ENCODE results near the gene SP1.
"Not testable (repeated sequence)": the region's sequence is repeated elsewhere in the genome, so short reads cannot be mapped to it uniquely, and the experiment has no call there.

Gene SP1

DNA sequence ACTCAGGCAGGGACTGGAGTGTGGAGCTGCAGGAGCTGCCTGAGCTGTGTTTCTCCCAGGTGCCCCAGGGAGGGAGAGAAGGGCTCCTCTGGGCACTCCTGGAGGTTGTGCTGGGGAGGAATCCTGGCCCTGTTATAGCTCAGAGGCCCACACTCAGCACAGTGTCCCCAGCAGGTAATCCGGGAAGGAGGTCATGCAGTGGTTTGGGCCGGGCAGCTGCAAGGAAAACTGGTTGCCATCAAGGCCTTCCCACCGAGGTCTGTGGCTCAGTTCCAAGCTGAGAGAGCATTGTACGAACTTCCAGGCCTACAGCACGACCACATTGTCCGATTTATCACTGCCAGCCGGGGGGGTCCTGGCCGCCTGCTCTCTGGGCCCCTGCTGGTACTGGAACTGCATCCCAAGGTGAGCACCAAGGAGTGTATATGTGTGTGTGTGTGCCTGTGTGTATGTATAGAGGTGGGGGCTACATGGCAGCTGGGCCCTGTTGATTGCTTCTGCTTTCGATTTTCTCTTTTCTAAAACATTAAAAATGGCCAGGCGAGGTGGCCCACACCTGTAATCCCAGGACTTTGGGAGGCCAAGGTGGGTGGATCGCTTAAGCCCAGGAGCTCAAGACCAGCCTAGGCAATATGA lies 45.7 kb downstream of the SP1 start:
- no peaks in the 10 kb centered on the region for H3K36me3 ChIP-seq (ENCODE audit: control insufficient read depth, insufficient read depth, low read length)
- H3K4me3 ChIP-seq (ENCODE audit: extremely low read depth, insufficient read depth, low read length, poor library complexity, severe bottlenecking) = no peak overlapping the region
- H3K27ac ChIP-seq (ENCODE audit: low read depth, low read length, severe bottlenecking) = no peak overlapping the region
- H3K4me1 ChIP-seq (ENCODE audit: control insufficient read depth, insufficient read depth, low read length, poor library complexity, severe bottlenecking) = peaks cover 25% of the 10 kb centered on the region
- H3K9me3 ChIP-seq (ENCODE audit: control insufficient read depth, low read length) = no peaks in the 10 kb centered on the region
- WGBS, 2 experiments (ENCODE audit: insufficient coverage in 2 of 2) = 83 to 92% methylated on average over 10 to 11 of the region's 11 CpGs

- H3K27ac ChIP-seq (ENCODE audit: low read depth, low read length, severe bottlenecking) = no peak overlapping the region
- 90 to 99% methylated on average over 6 to 7 of the region's 7 CpGs for WGBS, 2 experiments (ENCODE audit: insufficient coverage in 2 of 2)
- H3K4me3 ChIP-seq (ENCODE audit: extremely low read depth, insufficient read depth, low read length, poor library complexity, severe bottlenecking) = no peak overlapping the region
- no peaks in the 10 kb centered on the region for H3K9me3 ChIP-seq (ENCODE audit: control insufficient read depth, low read length)
- no peaks in the 10 kb centered on the region for H3K36me3 ChIP-seq (ENCODE audit: control insufficient read depth, insufficient read depth, low read length)
- peaks cover 30% of the 10 kb centered on the region for H3K4me1 ChIP-seq (ENCODE audit: control insufficient read depth, insufficient read depth, low read length, poor library complexity, severe bottlenecking)
Measured at GRCh38 chr12:53427905-53428594, 48.1 kb downstream of the SP1 start.

GRCh38 chr12:53428741-53429140 lies 48.8 kb downstream of the SP1 start:
- Histone ChIP-seq H3K9me3 (ENCODE audit: control insufficient read depth, low read length) (no peaks in the 10 kb centered on the region), H3K27ac (ENCODE audit: low read depth, low read length, severe bottlenecking) (no peak overlapping the region), H3K36me3 (ENCODE audit: control insufficient read depth, insufficient read depth, low read length) (no peaks in the 10 kb centered on the region), H3K4me1 (ENCODE audit: control insufficient read depth, insufficient read depth, low read length, poor library complexity, severe bottlenecking) (peaks cover 24% of the 10 kb centered on the region), H3K4me3 (ENCODE audit: extremely low read depth, insufficient read depth, low read length, poor library complexity, severe bottlenecking) (no peak overlapping the region)
- WGBS, 2 experiments (ENCODE audit: insufficient coverage in 2 of 2) = 69 to 100% methylated on average over 5 of the region's 7 CpGs

DNA sequence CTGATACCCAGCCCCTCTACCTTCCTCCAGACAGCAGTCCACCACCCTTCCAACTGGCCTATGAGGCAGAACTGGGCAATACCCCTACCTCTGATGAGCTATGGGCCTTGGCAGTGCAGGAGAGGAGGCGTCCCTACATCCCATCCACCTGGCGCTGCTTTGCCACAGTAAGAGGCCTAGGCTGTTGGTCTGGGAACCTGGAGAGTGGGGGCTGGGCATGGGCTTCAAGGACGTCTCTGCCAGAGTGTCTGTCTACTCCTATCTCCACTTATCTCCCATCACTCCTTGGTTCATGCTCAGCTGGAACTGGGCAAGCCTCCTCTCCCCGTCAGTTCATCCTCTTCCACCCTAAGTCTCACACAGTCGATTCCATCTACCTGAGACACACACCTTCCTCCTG lies 50.1 kb downstream of the SP1 start:
- H3K4me1 ChIP-seq (ENCODE audit: control insufficient read depth, insufficient read depth, low read length, poor library complexity, severe bottlenecking) = peaks cover 17% of the 10 kb centered on the region
- H3K27ac ChIP-seq (ENCODE audit: low read depth, low read length, severe bottlenecking) = no peak overlapping the region
- no peaks in the 10 kb centered on the region for H3K9me3 ChIP-seq (ENCODE audit: control insufficient read depth, low read length)
- no peak overlapping the region for H3K4me3 ChIP-seq (ENCODE audit: extremely low read depth, insufficient read depth, low read length, poor library complexity, severe bottlenecking)
- WGBS, 2 experiments (ENCODE audit: insufficient coverage in 2 of 2) = 88 to 90% methylated on average over 2 to 5 of the region's 5 CpGs
- H3K36me3 ChIP-seq (ENCODE audit: control insufficient read depth, insufficient read depth, low read length) = no peaks in the 10 kb centered on the region

DNA sequence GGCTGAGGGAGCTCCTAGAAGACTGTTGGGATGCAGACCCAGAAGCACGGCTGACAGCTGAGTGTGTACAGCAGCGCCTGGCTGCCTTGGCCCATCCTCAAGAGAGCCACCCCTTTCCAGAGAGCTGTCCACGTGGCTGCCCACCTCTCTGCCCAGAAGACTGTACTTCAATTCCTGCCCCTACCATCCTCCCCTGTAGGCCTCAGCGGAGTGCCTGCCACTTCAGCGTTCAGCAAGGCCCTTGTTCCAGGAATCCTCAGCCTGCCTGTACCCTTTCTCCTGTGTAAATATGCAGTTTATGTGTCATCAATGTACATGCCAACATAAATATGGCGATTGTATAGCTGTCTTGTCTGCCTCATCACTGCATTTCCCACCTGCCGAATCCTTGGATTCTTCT lies 51.2 kb downstream of the SP1 start:
- Histone ChIP-seq H3K27ac (ENCODE audit: low read depth, low read length, severe bottlenecking) (no peak overlapping the region), H3K4me3 (ENCODE audit: extremely low read depth, insufficient read depth, low read length, poor library complexity, severe bottlenecking) (no peak overlapping the region), H3K9me3 (ENCODE audit: control insufficient read depth, low read length) (no peaks in the 10 kb centered on the region), H3K36me3 (ENCODE audit: control insufficient read depth, insufficient read depth, low read length) (no peaks in the 10 kb centered on the region), H3K4me1 (ENCODE audit: control insufficient read depth, insufficient read depth, low read length, poor library complexity, severe bottlenecking) (peaks cover 13% of the 10 kb centered on the region)
- WGBS, 2 experiments (ENCODE audit: insufficient coverage in 2 of 2) = 85 to 86% methylated on average over 5 to 7 of the region's 7 CpGs

DNA sequence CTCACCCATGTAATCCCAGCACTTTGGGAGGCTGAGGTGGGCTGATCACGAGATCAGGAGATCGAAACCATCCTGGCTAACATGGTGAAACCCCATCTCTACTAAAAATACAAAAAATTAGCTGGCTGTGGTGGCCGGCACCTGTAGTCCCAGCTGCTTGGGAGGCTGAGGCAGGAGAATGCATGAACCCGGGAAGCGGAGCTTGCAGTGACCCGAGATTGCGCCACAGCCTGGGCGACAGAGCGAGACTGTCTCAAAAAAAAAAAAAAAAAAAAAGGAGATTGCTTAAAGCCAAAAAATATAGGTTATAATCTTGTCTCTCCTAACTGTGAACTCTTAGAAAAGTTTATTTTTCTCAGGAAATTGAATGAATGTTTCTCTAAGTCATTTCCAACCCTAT lies 55.4 kb downstream of the SP1 start:
- not testable (repeated sequence) for H3K9me3 ChIP-seq (ENCODE audit: control insufficient read depth, low read length); H3K4me1 ChIP-seq (ENCODE audit: control insufficient read depth, insufficient read depth, low read length, poor library complexity, severe bottlenecking); H3K27ac ChIP-seq (ENCODE audit: low read depth, low read length, severe bottlenecking); H3K36me3 ChIP-seq (ENCODE audit: control insufficient read depth, insufficient read depth, low read length); H3K4me3 ChIP-seq (ENCODE audit: extremely low read depth, insufficient read depth, low read length, poor library complexity, severe bottlenecking)
- WGBS, 2 experiments (ENCODE audit: insufficient coverage in 2 of 2) = 92 to 98% methylated on average over 5 to 6 of the region's 9 CpGs

DNA sequence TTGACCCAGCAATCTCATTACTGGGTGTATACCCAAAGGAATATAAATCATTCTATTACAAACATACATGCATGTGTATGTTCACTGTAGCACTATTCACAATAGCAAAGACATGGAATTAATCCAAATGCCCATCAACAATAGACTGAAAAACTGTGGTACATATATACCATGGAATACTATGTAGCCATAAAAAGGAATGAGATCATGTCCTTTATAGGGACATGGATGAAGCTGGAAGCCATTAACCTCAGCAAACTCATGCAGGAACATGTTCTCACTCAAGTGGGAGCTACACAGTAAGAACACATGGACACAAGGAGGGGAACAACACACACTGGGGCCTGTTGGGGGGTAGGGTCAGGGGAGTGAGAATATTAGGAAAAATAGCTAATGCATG lies 59.6 kb downstream of the SP1 start:
- peaks cover 19% of the 10 kb centered on the region for H3K36me3 ChIP-seq (ENCODE audit: control insufficient read depth, insufficient read depth, low read length)
- H3K4me1 ChIP-seq (ENCODE audit: control insufficient read depth, insufficient read depth, low read length, poor library complexity, severe bottlenecking); H3K27ac ChIP-seq (ENCODE audit: low read depth, low read length, severe bottlenecking); H3K4me3 ChIP-seq (ENCODE audit: extremely low read depth, insufficient read depth, low read length, poor library complexity, severe bottlenecking); H3K9me3 ChIP-seq (ENCODE audit: control insufficient read depth, low read length): not testable (repeated sequence)

DNA sequence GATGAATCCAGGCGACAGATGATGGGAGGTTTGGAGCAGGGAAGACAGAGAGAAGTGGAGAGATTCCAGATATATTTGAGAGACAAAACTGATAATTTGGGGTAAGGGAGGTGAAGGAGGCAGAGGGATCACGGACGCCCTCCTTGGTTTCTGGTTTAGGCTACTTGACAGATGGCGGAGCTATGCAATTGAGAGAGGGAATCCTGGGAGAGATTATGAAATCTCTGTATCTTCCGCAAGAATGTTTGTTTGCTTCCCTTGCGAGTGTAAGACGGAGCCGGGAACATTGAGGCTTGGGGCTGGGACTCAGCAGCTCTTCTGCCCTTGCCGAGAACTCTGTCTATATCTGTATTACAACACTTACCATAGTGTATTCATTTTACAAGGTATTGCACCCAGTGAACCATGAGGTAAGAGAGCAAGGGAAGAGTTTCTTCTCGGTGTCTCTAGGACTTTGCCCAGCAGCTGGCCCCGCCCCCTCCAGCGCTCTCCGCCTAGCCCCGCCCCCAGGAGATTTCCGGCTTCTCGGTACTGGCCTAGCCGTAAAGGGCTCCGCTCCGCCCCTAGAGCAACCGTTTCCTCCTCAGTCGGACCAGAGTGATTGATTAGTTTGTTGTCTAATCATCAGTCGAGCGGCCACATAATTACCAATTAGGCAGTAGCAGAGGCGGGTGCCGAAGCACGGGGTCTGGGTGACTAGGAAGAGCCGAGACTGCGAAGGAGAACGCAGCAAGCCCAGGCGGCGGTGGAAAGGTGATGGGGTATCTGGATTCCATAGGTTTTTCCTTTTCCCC lies 61.3 kb downstream of the SP1 start, which contains the start of gene PRR13:
Gene PRR13 (plus strand): TSS at position 695 of the 794 bp plus-strand sequence. CDS start 981 bp downstream, outside the sequence.
- Histone ChIP-seq H3K9me3 (ENCODE audit: control insufficient read depth, low read length) (no peaks in the 10 kb centered on the region), H3K4me1 (ENCODE audit: control insufficient read depth, insufficient read depth, low read length, poor library complexity, severe bottlenecking) (peaks cover 8% of the 10 kb centered on the region), H3K36me3 (ENCODE audit: control insufficient read depth, insufficient read depth, low read length) (peaks cover 29% of the 10 kb centered on the region), H3K27ac (ENCODE audit: low read depth, low read length, severe bottlenecking) (peak within 1 kb of the TSS; percentile 63), H3K4me3 (ENCODE audit: extremely low read depth, insufficient read depth, low read length, poor library complexity, severe bottlenecking) (peak within 1 kb of the TSS; percentile 83)
- WGBS, 2 experiments (ENCODE audit: insufficient coverage in 2 of 2) = 6 to 23% methylated on average over 16 to 21 of the region's 31 CpGs

DNA sequence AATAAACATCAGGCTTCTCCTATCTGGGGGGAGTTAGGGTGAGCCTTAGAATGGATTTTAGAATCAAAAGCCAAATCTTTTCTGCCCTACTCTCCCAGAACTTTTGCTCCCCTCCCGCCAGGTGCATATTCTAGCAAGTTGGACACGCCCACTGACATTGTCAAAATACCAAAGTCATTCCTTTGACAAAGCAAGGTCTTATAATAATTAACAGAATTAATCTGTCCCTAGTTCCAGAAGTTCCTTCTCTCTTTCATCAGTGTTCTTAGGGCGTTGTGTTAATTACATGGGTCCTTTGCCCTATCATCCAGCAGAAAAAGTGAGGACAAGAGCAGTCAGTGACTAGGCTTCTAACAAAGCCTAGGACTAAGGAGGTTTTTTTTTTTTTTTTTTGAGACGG lies 64.0 kb downstream of the SP1 start:
- Histone ChIP-seq H3K27ac (ENCODE audit: low read depth, low read length, severe bottlenecking) (no peak overlapping the region), H3K36me3 (ENCODE audit: control insufficient read depth, insufficient read depth, low read length) (peaks cover 41% of the 10 kb centered on the region), H3K4me1 (ENCODE audit: control insufficient read depth, insufficient read depth, low read length, poor library complexity, severe bottlenecking) (peaks cover 8% of the 10 kb centered on the region), H3K9me3 (ENCODE audit: control insufficient read depth, low read length) (no peaks in the 10 kb centered on the region), H3K4me3 (ENCODE audit: extremely low read depth, insufficient read depth, low read length, poor library complexity, severe bottlenecking) (no peak overlapping the region)
- 95 to 100% methylated on average over 2 of the region's 4 CpGs for WGBS, 2 experiments (ENCODE audit: insufficient coverage in 2 of 2)

DNA sequence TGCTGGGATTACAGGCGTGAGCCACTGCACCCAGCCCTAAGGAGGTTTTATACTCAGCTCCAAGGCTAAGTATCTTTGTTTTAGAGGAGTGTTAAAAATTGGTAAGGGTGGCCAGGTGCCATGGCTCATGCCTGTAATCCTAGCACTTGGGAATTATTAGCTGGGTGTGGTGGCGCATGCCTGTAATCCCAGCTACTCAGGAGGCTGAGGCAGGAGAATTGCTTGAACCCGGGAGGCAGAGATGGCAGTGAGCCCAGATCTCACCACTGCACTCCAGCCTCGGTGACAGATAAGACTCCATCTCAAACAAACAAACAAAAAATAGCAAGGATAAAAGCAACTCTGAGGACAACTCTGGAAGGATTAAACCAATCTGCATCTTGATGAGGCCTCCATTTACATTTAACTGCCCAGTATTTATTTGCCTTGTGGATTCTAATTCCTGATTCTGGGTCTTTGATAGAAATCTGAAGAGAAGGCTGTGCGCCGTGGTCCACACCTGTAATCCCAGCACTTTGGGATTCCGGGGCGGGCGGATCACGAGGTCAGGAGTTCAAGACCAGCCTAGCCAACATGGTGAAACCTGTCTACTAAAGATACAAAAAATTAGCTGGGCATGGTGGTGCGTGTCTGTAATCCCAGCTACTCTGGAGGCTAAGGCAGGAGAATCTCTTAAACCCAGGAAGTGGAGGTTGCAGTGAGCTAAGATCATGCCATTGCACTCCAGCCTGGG lies 64.8 kb downstream of the SP1 start:
- 91 to 97% methylated on average over 9 of the region's 11 CpGs for WGBS, 2 experiments (ENCODE audit: insufficient coverage in 2 of 2)
- H3K36me3 ChIP-seq (ENCODE audit: control insufficient read depth, insufficient read depth, low read length) = peaks cover 41% of the 10 kb centered on the region
- H3K27ac ChIP-seq (ENCODE audit: low read depth, low read length, severe bottlenecking); H3K4me3 ChIP-seq (ENCODE audit: extremely low read depth, insufficient read depth, low read length, poor library complexity, severe bottlenecking); H3K9me3 ChIP-seq (ENCODE audit: control insufficient read depth, low read length); H3K4me1 ChIP-seq (ENCODE audit: control insufficient read depth, insufficient read depth, low read length, poor library complexity, severe bottlenecking): not testable (repeated sequence)

Measured in mesodermal cell (in vitro differentiated cells).